Smooth muscle cell (in vitro differentiated cells): ENCODE results near the gene YBEY. TPM values are rescaled to one million over a fixed set of nuclear protein-coding genes. Genes with fewer than 3 reads are reported as not detected.

ENCODE experiments used
- DNase-seq: peaks from one replicate; lab custom pipeline; 2025; ENCODE audit not compliant: unreplicated experiment; lab: John Stamatoyannopoulos, UW
- H2AFZ ChIP-seq: fragments of 200-600 bp; sonication (generic); 2 replicates; pipeline ENCODE4 v1.6.0; 2016; ENCODE audit warnings: antibody characterized with exemption, low read depth, mild to moderate bottlenecking
- H3F3A ChIP-seq: fragments of 200-600 bp; sonication (generic); 2 replicates; pipeline ENCODE4 v1.6.0; 2017; ENCODE audit warnings: antibody characterized with exemption, low read depth
- H3K27ac ChIP-seq: fragments of 200-600 bp; sonication (generic); 2 replicates; pipeline ENCODE4 v1.5.1; 2016; ENCODE audit warnings: low read depth, mild to moderate bottlenecking
- H3K27me3 ChIP-seq: fragments of 200-600 bp; sonication (generic); 2 replicates; pipeline ENCODE4 v1.6.1; 2016; ENCODE audit warnings: low read depth, mild to moderate bottlenecking
- H3K36me3 ChIP-seq: fragments of 200-600 bp; sonication (generic); 2 replicates; pipeline ENCODE4 v1.5.1; 2016; ENCODE audit warnings: low read depth
- H3K4me1 ChIP-seq: fragments of 200-600 bp; sonication (generic); 2 replicates; pipeline ENCODE4 v1.5.1; 2016; ENCODE audit warnings: low read depth
- H3K4me2 ChIP-seq: fragments of 200-600 bp; sonication (generic); 2 replicates; pipeline ENCODE4 v1.6.0; 2016; ENCODE audit warnings: mild to moderate bottlenecking
- H3K4me3 ChIP-seq: fragments of 200-600 bp; sonication (generic); 2 replicates; pipeline ENCODE4 v1.5.1; 2016; ENCODE audit warnings: mild to moderate bottlenecking
- H3K79me2 ChIP-seq: fragments of 200-600 bp; sonication (generic); 2 replicates; pipeline ENCODE4 v1.6.0; 2016; ENCODE audit warnings: low read depth, mild to moderate bottlenecking
- H3K9ac ChIP-seq: fragments of 200-600 bp; sonication (generic); 2 replicates; pipeline ENCODE4 v1.6.0; 2016; ENCODE audit warnings: low read depth
- H3K9me3 ChIP-seq: fragments of 200-600 bp; sonication (generic); replicated peaks from 2 replicates; pipeline ENCODE4 v1.5.1; 2016; ENCODE audit warnings: low read depth
- H4K20me1 ChIP-seq: fragments of 200-600 bp; sonication (generic); 2 replicates; pipeline ENCODE4 v1.6.0; 2016; ENCODE audit warnings: low read depth
- WGBS: methylation state at CpG from one replicate; pipeline ENCODE4 v1.1.7; 2016; ENCODE audit warnings: low lambda C conversion rate; 5-methylcytosine and 5-hydroxymethylcytosine counted together
- polyA plus RNA-seq: library from polyadenylated mRNA; unstranded; fragments of >200 nt; fragmentation: Nextera tagmentation; extraction: Ambion mirVana; gene quantifications from 2 replicates; pipeline ENCODE4 v1.2.1, GENCODE V29; 2016
- total RNA-seq: library from RNA; depleted of rRNA; stranded (reverse); fragments of >200 nt; gene quantifications from 2 replicates; pipeline ENCODE4 v1.2.3, GENCODE V29; 2014
- TF ChIP-seq, protein P1 (sequence below): fragments of 200-600 bp; sonication (generic); IDR thresholded peaks from 2 replicates; pipeline ENCODE4 v1.5.1; 2017; ENCODE audit warnings: borderline replicate concordance, mild to moderate bottlenecking, antibody characterized with exemption; ENCODE audit not compliant: insufficient read depth, poor library complexity, severe bottlenecking

Gene YBEY
- total and polyA plus RNA-seq, 2 experiments from 2014 or later, result 24.1 to 31.1 TPM

DNA sequence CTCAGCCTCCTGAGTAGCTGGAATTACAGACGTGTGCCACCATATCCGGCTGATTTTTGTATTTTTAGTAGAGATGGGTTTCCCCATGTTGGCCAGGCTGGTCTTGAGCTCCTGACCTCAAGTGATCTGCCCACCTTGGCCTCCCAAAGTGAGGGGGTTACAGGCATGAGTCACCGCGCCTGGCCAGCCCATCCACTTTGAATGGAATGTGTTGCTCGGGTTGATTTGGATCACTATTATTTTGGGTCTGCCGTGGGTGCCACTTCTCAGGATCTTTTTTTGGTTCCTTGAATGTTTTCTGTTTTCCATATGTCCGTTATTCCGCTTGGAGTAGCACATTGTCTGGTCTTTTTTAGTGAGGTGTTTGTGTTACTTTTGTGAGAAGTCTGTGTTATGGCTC, 54.9 kb downstream of the YBEY start:
- peaks cover 7% of the 10 kb centered on the region for H4K20me1 ChIP-seq
- H3K4me2 ChIP-seq, result no peak overlapping the region
- H3K9ac ChIP-seq, result no peak overlapping the region
- H3K4me1 ChIP-seq, result no peaks in the 10 kb centered on the region
- no peaks in the 10 kb centered on the region for H3K27me3 ChIP-seq
- no peaks in the 10 kb centered on the region for H3F3A ChIP-seq
- H3K79me2 ChIP-seq, result peaks cover 7% of the 10 kb centered on the region
- TF ChIP-seq, protein P1, sequence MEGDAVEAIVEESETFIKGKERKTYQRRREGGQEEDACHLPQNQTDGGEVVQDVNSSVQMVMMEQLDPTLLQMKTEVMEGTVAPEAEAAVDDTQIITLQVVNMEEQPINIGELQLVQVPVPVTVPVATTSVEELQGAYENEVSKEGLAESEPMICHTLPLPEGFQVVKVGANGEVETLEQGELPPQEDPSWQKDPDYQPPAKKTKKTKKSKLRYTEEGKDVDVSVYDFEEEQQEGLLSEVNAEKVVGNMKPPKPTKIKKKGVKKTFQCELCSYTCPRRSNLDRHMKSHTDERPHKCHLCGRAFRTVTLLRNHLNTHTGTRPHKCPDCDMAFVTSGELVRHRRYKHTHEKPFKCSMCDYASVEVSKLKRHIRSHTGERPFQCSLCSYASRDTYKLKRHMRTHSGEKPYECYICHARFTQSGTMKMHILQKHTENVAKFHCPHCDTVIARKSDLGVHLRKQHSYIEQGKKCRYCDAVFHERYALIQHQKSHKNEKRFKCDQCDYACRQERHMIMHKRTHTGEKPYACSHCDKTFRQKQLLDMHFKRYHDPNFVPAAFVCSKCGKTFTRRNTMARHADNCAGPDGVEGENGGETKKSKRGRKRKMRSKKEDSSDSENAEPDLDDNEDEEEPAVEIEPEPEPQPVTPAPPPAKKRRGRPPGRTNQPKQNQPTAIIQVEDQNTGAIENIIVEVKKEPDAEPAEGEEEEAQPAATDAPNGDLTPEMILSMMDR, result no peak
- DNase-seq, result no peak
- no peaks in the 10 kb centered on the region for H3K9me3 ChIP-seq
- no peak overlapping the region for H3K27ac ChIP-seq
- H3K36me3 ChIP-seq, result no peaks in the 10 kb centered on the region
- 94% methylated on average over 8 of the region's 8 CpGs for WGBS
- H3K4me3 ChIP-seq, result no peak overlapping the region
- H2AFZ ChIP-seq, result no peak overlapping the region

DNA sequence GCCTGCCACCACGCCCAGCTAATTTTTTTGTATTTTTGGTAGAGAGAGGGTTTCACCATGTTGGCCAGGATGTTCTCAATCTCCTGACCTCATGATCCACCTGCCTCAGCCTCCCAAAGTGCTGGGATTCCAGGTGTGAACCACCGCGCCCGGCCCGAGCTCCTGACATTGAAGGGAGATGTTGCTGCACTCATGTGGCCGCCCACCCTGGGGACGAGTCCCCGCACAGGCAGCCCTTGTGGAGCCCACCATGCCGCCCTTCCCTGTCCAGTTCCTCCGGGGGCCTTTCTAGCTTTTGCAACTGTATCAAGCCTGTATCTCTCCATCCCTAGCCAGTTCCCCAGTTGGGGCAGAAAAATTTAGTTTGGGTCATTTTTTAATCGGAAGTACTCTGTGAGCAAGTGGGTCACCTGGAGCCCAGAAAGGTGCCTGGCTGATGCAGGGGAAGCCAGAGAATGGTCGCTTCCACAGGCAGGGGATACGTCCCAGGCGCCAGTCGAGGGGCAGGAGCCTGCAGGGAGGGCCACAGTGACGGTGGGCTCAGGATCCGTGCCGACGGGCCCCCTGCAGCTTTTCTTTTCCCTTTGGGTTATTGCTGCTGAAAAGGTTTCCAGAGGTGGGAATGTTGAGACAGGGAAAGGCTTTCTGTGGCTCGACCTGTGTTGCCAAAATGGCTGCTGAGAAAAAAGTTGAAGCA, 58.2 kb downstream of the YBEY start:
- no peak for DNase-seq
- Histone ChIP-seq H2AFZ (no peak overlapping the region), H3K9me3 (no peaks in the 10 kb centered on the region), H3F3A (no peaks in the 10 kb centered on the region), H3K4me1 (no peaks in the 10 kb centered on the region), H3K4me2 (no peak overlapping the region), H3K27me3 (no peaks in the 10 kb centered on the region), H3K36me3 (no peaks in the 10 kb centered on the region), H3K9ac (no peak overlapping the region), H4K20me1 (peaks cover 7% of the 10 kb centered on the region), H3K4me3 (no peak overlapping the region), H3K27ac (no peak overlapping the region), H3K79me2 (peaks cover 7% of the 10 kb centered on the region)
- 91% methylated on average over 19 of the region's 20 CpGs for WGBS
- TF ChIP-seq, protein P1, result no peak

DNA sequence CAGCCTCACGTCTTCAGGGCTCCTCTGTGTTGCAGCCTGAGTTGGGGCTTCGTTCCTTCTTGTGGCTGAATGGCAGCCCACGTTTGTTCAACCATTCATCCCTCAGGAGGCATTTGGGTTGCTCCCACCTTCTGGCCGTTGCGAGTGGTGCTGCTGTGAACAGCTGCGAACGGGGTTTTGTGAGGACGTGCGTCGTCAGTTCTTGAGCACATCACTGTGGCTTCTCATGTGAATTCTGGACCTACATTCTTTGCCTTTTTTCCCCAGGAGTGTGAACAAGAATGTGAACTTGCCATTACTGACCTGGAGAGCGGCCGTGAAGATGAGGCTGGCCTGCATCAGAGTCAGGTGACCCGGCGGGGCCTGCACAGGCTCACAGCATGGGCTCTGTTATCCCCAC, 59.7 kb downstream of the YBEY start:
- Histone ChIP-seq H3K9ac (no peak overlapping the region), H3K27ac (no peak overlapping the region), H3F3A (no peaks in the 10 kb centered on the region), H3K36me3 (no peaks in the 10 kb centered on the region), H4K20me1 (peaks cover 7% of the 10 kb centered on the region), H3K4me3 (no peak overlapping the region), H3K27me3 (no peaks in the 10 kb centered on the region), H3K4me1 (no peaks in the 10 kb centered on the region), H3K4me2 (no peak overlapping the region), H3K9me3 (no peaks in the 10 kb centered on the region), H2AFZ (no peak overlapping the region), H3K79me2 (peaks cover 7% of the 10 kb centered on the region)
- TF ChIP-seq, protein P1, result no peak
- no peak for DNase-seq
- WGBS, result 95% methylated on average over 14 of the region's 14 CpGs
